Adrenal gland (tissue), 12 donors: ENCODE measurements around the gene DGKH. TPM values are rescaled to one million over a fixed set of nuclear protein-coding genes. Genes with fewer than 3 reads are reported as not detected.

Experiments
- DNase-seq, 7 donors: peaks; one replicate each; pipeline ENCODE4 v3.0.0-alpha.2; 2019 to 2020
- H3K27ac ChIP-seq, 5 donors: fragments of 200-600 bp; sonication (generic) in 4 of 5; 1 replicate in 3 of 5; 2 replicates in 2 of 5; pipeline versions ENCODE4 v1.5.1 to v1.8.0; 2016 to 2020; ENCODE audit warnings: mild to moderate bottlenecking in 1 of 5
- H3K27me3 ChIP-seq: fragments of 200-600 bp; 2 replicates; pipeline ENCODE4 v1.8.0; 2021
- H3K36me3 ChIP-seq, 2 donors: fragments of 200-600 bp; replicated peaks in 1 of 2; 1 replicate in 1 of 2; 2 replicates in 1 of 2; pipeline versions ENCODE4 v1.5.1 to v1.8.0; 2018 to 2022
- H3K4me1 ChIP-seq, 2 donors: fragments of 200-600 bp; replicated peaks in 1 of 2; 1 replicate in 1 of 2; 2 replicates in 1 of 2; pipeline versions ENCODE4 v1.5.1 to v1.8.0; 2018 to 2021
- H3K4me3 ChIP-seq, 4 donors: fragments of 200-600 bp; sonication (generic) in 3 of 4; one replicate each; pipeline ENCODE4 v1.5.1; 2016 to 2018
- H3K9me3 ChIP-seq, 3 donors: fragments of 200-600 bp; sonication (generic) in 1 of 3; replicated peaks in 1 of 3; 1 replicate in 2 of 3; 2 replicates in 1 of 3; pipeline versions ENCODE4 v1.5.1 to v1.8.0; 2016 to 2021
- CTCF ChIP-seq, 6 experiments: fragments of 450-650 bp in 4 of 6; fragments of 200-600 bp in 2 of 6; sonication (generic) in 1 of 6; IDR thresholded peaks; 1 replicate in 5 of 6; 2 replicates in 1 of 6; pipeline versions ENCODE4 v1.5.1 to v1.8.0; 2016 to 2021; ENCODE audit warnings: antibody characterized with exemption in 6 of 6, mild to moderate bottlenecking in 2 of 6, moderate library complexity in 1 of 6
- POLR2A ChIP-seq, 2 donors: fragments of 450-650 bp; IDR thresholded peaks; one replicate each; pipeline ENCODE4 v1.6.1; 2017; ENCODE audit warnings: antibody characterized with exemption in 2 of 2, mild to moderate bottlenecking in 2 of 2, moderate library complexity in 1 of 2
- WGBS, 4 donors: extraction: QIAGEN DNeasy Blood & Tissue Kit in 2 of 4; methylation state at CpG; one replicate each; pipeline versions ENCODE4 v1.1.5 to v1.1.7; 2013 to 2017; 5-methylcytosine and 5-hydroxymethylcytosine counted together
- intact Hi-C, 2 donors: fragments of 100-400 bp; cut with DNase I; formaldehyde crosslinking; loops; one replicate each; pipeline versions ENCODE4 v1.14.1 to v1.15.0; 2022 to 2023
- polyA plus RNA-seq, 3 donors: library from polyadenylated mRNA; stranded (reverse); fragments of 200-250 nt in 2 of 3; fragments of 350-450 nt in 1 of 3; fragmentation: Illumina TruSeq in 1 of 3; extraction: RNeasy Lipid Tissue Mini Kit (QIAGEN cat#74804) in 1 of 3; gene quantifications; one replicate each; pipeline ENCODE4 v1.2.3, GENCODE V29; 2013 to 2014
- total RNA-seq, 9 donors: library from RNA; depleted of rRNA in 4 of 9; stranded (reverse); fragments of >200 nt in 4 of 9; fragments of 120-200 nt in 1 of 9; fragmentation: NEBNext Ultra II Directional in 1 of 9; extraction: Animal tissue kit (Norgen Biotek cat#: 25700) in 1 of 9; gene quantifications; one replicate each; pipeline versions ENCODE4 v1.1.0 to v1.2.4, GENCODE V29; 2013 to 2023
- donor health status: healthy with polysubstance abuse.
- donor health status: Bipolar disorder and iron deficiency.
- donor health status: DM: yes; HTN: yes; CAD: no.
- donor health status: DM: no; HTN: no; CAD: no.
- donor health status: DM: no; HTN: no; CAD: no.
- donor health status: DM: yes; HTN: yes; CAD: no.

Gene DGKH
- total and polyA plus RNA-seq, 12 donors = 0.81 to 7.1 (median 3.6) TPM

GRCh38 chr13:42057918-42058530 is 9.6 kb downstream of the DGKH start:
- intact Hi-C loops = no loop called here
- H3K27ac ChIP-seq = no peak overlapping the region
- DNase-seq = no peak
- 93 to 98% (median 95%) methylated on average over 2 of the region's 2 CpGs for WGBS, 4 donors
- H3K9me3 ChIP-seq = no peaks in the 10 kb centered on the region
- no peaks in the 10 kb centered on the region for H3K36me3 ChIP-seq
- no peaks in the 10 kb centered on the region for H3K4me1 ChIP-seq
- no peak for TF ChIP-seq CTCF (IDR thresholded peaks at IDR 0.05)
- no peak for TF ChIP-seq POLR2A (IDR thresholded peaks at IDR 0.05)
- no peaks in the 10 kb centered on the region for H3K27me3 ChIP-seq
- H3K4me3 ChIP-seq = no peak overlapping the region

- H3K4me1 ChIP-seq = no peaks in the 10 kb centered on the region
- H3K4me3 ChIP-seq = no peak overlapping the region
- DNase-seq = no peak
- intact Hi-C loops = no loop called here
- H3K27ac ChIP-seq = no peak overlapping the region
- H3K36me3 ChIP-seq = no peaks in the 10 kb centered on the region
- H3K9me3 ChIP-seq = no peaks in the 10 kb centered on the region
- no peaks in the 10 kb centered on the region for H3K27me3 ChIP-seq
- TF ChIP-seq POLR2A (IDR thresholded peaks at IDR 0.05) (no peak), CTCF (IDR thresholded peaks at IDR 0.05) (no peak)
Measured at GRCh38 chr13:42061943-42062342, 13.5 kb downstream of the DGKH start.

GRCh38 chr13:42063105-42063504 is 14.7 kb downstream of the DGKH start:
- intact Hi-C loops = no loop called here
- WGBS, 4 donors = 81 to 94% (median 89%) methylated on average over 2 of the region's 2 CpGs

GRCh38 chr13:42064259-42064658 is 15.8 kb downstream of the DGKH start:
- 78 to 82% (median 80%) methylated on average over 6 of the region's 6 CpGs for WGBS, 4 donors
- TF ChIP-seq CTCF (IDR thresholded peaks at IDR 0.05) (no peak), POLR2A (IDR thresholded peaks at IDR 0.05) (no peak)

More at GRCh38 chr13:42063105-42063504, 14.7 kb downstream of the DGKH start:
- Histone ChIP-seq H3K4me1 (no peaks in the 10 kb centered on the region), H3K9me3 (no peaks in the 10 kb centered on the region), H3K4me3 (no peak overlapping the region), H3K27me3 (no peaks in the 10 kb centered on the region), H3K36me3 (no peaks in the 10 kb centered on the region), H3K27ac (no peak overlapping the region)
- no peak for DNase-seq
- TF ChIP-seq POLR2A (IDR thresholded peaks at IDR 0.05) (no peak), CTCF (IDR thresholded peaks at IDR 0.05) (no peak)

More at GRCh38 chr13:42064259-42064658, 15.8 kb downstream of the DGKH start:
- Histone ChIP-seq H3K4me1 (no peaks in the 10 kb centered on the region), H3K27me3 (no peaks in the 10 kb centered on the region), H3K9me3 (no peaks in the 10 kb centered on the region), H3K4me3 (no peak overlapping the region), H3K27ac (no peak overlapping the region), H3K36me3 (no peaks in the 10 kb centered on the region)
- DNase-seq = no peak
- intact Hi-C loops = no loop called here
